Endothelial cell of umbilical vein (primary cell): ENCODE measurements around the gene GALNT12. TPM values are rescaled to one million over a fixed set of nuclear protein-coding genes. Genes with fewer than 3 reads are reported as not detected.

Experiments used
- BruUV-seq: library from RNA; stranded (reverse); fragments of 400-500 nt; replicated peaks from 2 replicates; lab custom pipeline; 2021; lab: Mats Ljungman, UMichigan
- CTCF ChIA-PET: fragments of 300-600, 350-600 bp; sonication (Branson Sonifier 250); formaldehyde crosslinking; loops from one replicate; lab custom pipeline; 2021; ENCODE audit warnings: antibody characterized with exemption, inconsistent platforms; lab: Charles Lee
- POLR2A ChIA-PET: fragments of 300-600, 350-600 bp; sonication (Branson Sonifier 250); formaldehyde crosslinking; loops from one replicate; lab custom pipeline; 2021; ENCODE audit warnings: antibody characterized with exemption, inconsistent platforms; lab: Charles Lee
- DNase-seq: peaks from one replicate; pipeline ENCODE4 v3.0.0-alpha.2; 2011; ENCODE audit warnings: low read depth, low spot score
- FAIRE-seq: peaks from 2 replicates; lab custom pipeline; 2011; peaks lifted over from hg19 to GRCh38; lab: Jason Lieb, UNC
- H2AFZ ChIP-seq: 2 replicates; pipeline ENCODE4 v1.6.0; 2012; ENCODE audit warnings: low read depth, low read length, control low read depth, inconsistent platforms
- H3K27ac ChIP-seq: 2 replicates; pipeline ENCODE4 v1.5.1; 2011; ENCODE audit warnings: low read depth, mild to moderate bottlenecking, control low read depth, low read length, moderate library complexity; ENCODE audit not compliant: insufficient read depth
- H3K27me3 ChIP-seq, 2 experiments: 2 replicates each; pipeline versions ENCODE4 v1.6.0 to v1.6.1; 2011; ENCODE audit warnings: low read length in 2 of 2, mixed read lengths in 1 of 2; ENCODE audit not compliant: control insufficient read depth in 2 of 2, insufficient read depth in 2 of 2
- H3K36me3 ChIP-seq, 2 experiments: 2 replicates in 1 of 2; 3 replicates in 1 of 2; pipeline ENCODE4 v1.5.1; 2011; ENCODE audit warnings: low read length in 2 of 2, mild to moderate bottlenecking in 1 of 2, moderate library complexity in 1 of 2; ENCODE audit not compliant: control insufficient read depth in 2 of 2, insufficient read depth in 2 of 2; ENCODE audit errors: extremely low read depth in 1 of 2
- H3K4me1 ChIP-seq: 3 replicates; pipeline ENCODE4 v1.5.1; 2011; ENCODE audit warnings: mild to moderate bottlenecking, low read length; ENCODE audit not compliant: control insufficient read depth, insufficient read depth; ENCODE audit errors: extremely low read depth
- H3K4me2 ChIP-seq: 2 replicates; pipeline ENCODE4 v1.6.1; 2011; ENCODE audit warnings: low read length, control low read depth, mixed read lengths; ENCODE audit not compliant: insufficient read depth
- H3K4me3 ChIP-seq, 3 experiments: fragments of 200-600 bp in 1 of 3; sonication (generic), shearing (Covaris generic) in 1 of 3; replicated peaks in 1 of 3; 2 replicates each; pipeline ENCODE4 v1.5.1; 2011 to 2016; ENCODE audit warnings: control low read depth in 3 of 3, low read length in 3 of 3, mild to moderate bottlenecking in 2 of 3, inconsistent platforms in 1 of 3, low read depth in 1 of 3, moderate library complexity in 1 of 3; ENCODE audit not compliant: insufficient read depth in 1 of 3
- H3K79me2 ChIP-seq: 2 replicates; pipeline ENCODE4 v1.6.0; 2012; ENCODE audit warnings: low read length, inconsistent platforms; ENCODE audit not compliant: control insufficient read depth, insufficient read depth
- H3K9ac ChIP-seq: replicated peaks from 2 replicates; pipeline ENCODE3; 2011; ENCODE audit warnings: low read length, control low read depth; ENCODE audit not compliant: insufficient read depth; ENCODE audit errors: extremely low read depth
- H3K9me1 ChIP-seq: replicated peaks from 3 replicates; pipeline ENCODE4 v1.6.0; 2011; ENCODE audit warnings: mild to moderate bottlenecking, low read length; ENCODE audit not compliant: control insufficient read depth, insufficient read depth; ENCODE audit errors: extremely low read depth
- H3K9me3 ChIP-seq: replicated peaks from 2 replicates; pipeline ENCODE4 v1.5.1; 2012; ENCODE audit warnings: low read length, inconsistent platforms; ENCODE audit not compliant: control insufficient read depth, insufficient read depth
- H4K20me1 ChIP-seq: replicated peaks from 2 replicates; pipeline ENCODE3; 2011; ENCODE audit warnings: mild to moderate bottlenecking, low read length; ENCODE audit not compliant: control insufficient read depth, insufficient read depth; ENCODE audit errors: extremely low read depth
- CTCF ChIP-seq, 2 donors: IDR thresholded peaks; 1 replicate in 1 of 2; 2 replicates in 1 of 2; pipeline ENCODE4 v1.5.1; 2011; ENCODE audit warnings: low read length in 2 of 2, mild to moderate bottlenecking in 2 of 2, moderate library complexity in 2 of 2, control low read depth in 1 of 2, inconsistent platforms in 1 of 2, low read depth in 1 of 2; ENCODE audit not compliant: insufficient read depth in 1 of 2; ENCODE audit errors: extremely low read depth in 1 of 2
- EZH2 ChIP-seq: IDR thresholded peaks from 2 replicates; pipeline ENCODE4 v1.6.1; 2012; ENCODE audit warnings: borderline replicate concordance, low read depth, mild to moderate bottlenecking, moderate library complexity, low read length, inconsistent platforms; ENCODE audit not compliant: severe bottlenecking
- FOS ChIP-seq: IDR thresholded peaks from 2 replicates; pipeline ENCODE4 v1.6.1; 2011; ENCODE audit warnings: mild to moderate bottlenecking, low read length, moderate library complexity, borderline replicate concordance; ENCODE audit not compliant: insufficient read depth
- GATA2 ChIP-seq: IDR thresholded peaks from 2 replicates; pipeline ENCODE4 v1.7.0; 2011; ENCODE audit warnings: low read depth, mild to moderate bottlenecking, moderate library complexity, mixed read lengths, low read length; ENCODE audit not compliant: insufficient read length, insufficient read depth
- JUN ChIP-seq: IDR thresholded peaks from 2 replicates; pipeline ENCODE4 v1.6.1; 2011; ENCODE audit warnings: borderline replicate concordance, low read depth; ENCODE audit not compliant: insufficient read length, insufficient read depth
- MYC ChIP-seq: IDR thresholded peaks from one replicate; pipeline ENCODE4 v1.6.1; 2011; ENCODE audit warnings: mild to moderate bottlenecking, low read depth, low read length
- POLR2A ChIP-seq: IDR thresholded peaks from 2 replicates; pipeline ENCODE4 v1.6.1; 2012; ENCODE audit warnings: low read depth, mild to moderate bottlenecking, control low read depth, low read length
- POLR2AphosphoS5 ChIP-seq: IDR thresholded peaks from 2 replicates; pipeline ENCODE4 v1.6.1; 2012; ENCODE audit warnings: low read depth, mild to moderate bottlenecking, control low read depth, low read length, moderate library complexity; ENCODE audit not compliant: insufficient read depth
- dilution Hi-C: fragments of 300-500 bp; cut with MboI; formaldehyde crosslinking; loops from one replicate; pipeline ENCODE4 v1.15.0; 2019; ENCODE audit warnings: low sequenced_read_pairs; ENCODE audit not compliant: extremely low pct_ligation_motif_present
- intact Hi-C: fragments of 100-400 bp; cut with micrococcal nuclease; formaldehyde crosslinking; loops from one replicate; pipeline ENCODE4 v1.10.0; 2022
- polyA plus RNA-seq, 4 experiments: library from polyadenylated mRNA; depleted of rRNA in 3 of 4; stranded (reverse) in 3 of 4; unstranded in 1 of 4; fragments of >200 nt; gene quantifications; 2 replicates each; pipeline versions ENCODE4 v1.2.1 to v1.2.3, GENCODE V29; 2011 to 2012; ENCODE audit warnings: missing spikeins in 1 of 4
- total RNA-seq: library from RNA; stranded (reverse); gene quantifications from 2 replicates; pipeline ENCODE4 v1.2.3, GENCODE V29; 2021
- TF ChIP-seq, protein P1 (sequence below): IDR thresholded peaks from 2 replicates; pipeline ENCODE4 v1.6.1; 2011; ENCODE audit not compliant: insufficient read depth, insufficient read length

GALNT12 gene
- total and polyA plus RNA-seq, 2 donors (not counting 3 experiments of a cell fraction or from before 2014, with no cell fraction given): 0.26 to 0.44 TPM

DNA sequence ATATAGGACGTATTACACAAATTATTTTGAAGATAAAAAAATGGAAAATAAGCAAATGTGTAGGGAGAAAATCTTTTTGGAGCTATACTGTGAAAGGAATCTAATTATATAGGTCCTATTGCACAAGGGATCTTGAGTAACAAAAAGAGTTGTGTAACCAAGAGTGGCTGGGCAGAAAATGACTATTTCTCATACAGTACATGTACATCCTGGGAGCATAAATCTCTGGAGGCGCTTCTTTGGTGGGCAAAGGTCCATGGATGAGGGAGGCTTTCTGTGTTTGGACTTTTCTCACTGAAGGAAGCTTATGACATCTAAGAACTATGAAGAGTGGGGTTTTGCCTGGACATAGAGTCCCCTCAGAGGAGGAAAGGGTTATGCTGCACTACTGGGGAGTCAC is 40.9 kb upstream of the GALNT12 start:
- CTCF ChIA-PET: interaction anchor here (0.9 to 2.2 kb wide), 5 partner anchors 8 to 59 kb away, joined by 3 to 10 read pairs (median 6); no protein-coding TSS in a partner anchor
- no peak overlapping the region for H3K4me2 ChIP-seq
- DNase-seq (no peak), FAIRE-seq (no peak)
- no peaks in the 10 kb centered on the region for H3K4me1 ChIP-seq
- POLR2A ChIA-PET: no interaction called here
- no TSS peak for BruUV-seq
- no peaks in the 10 kb centered on the region for H3K27me3 ChIP-seq
- no peaks in the 10 kb centered on the region for H4K20me1 ChIP-seq
- dilution Hi-C loops: loop anchor here (25.0 kb wide), 1 partner anchor 479 kb away; no protein-coding TSS in a partner anchor
- H3K79me2 ChIP-seq: no peaks in the 10 kb centered on the region
- H3K4me3 ChIP-seq: no peak overlapping the region
- no peak overlapping the region for H2AFZ ChIP-seq
- no peak overlapping the region for H3K27ac ChIP-seq
- no peak overlapping the region for H3K9ac ChIP-seq
- H3K9me3 ChIP-seq: no peaks in the 10 kb centered on the region
- H3K9me1 ChIP-seq: no peaks in the 10 kb centered on the region
- intact Hi-C loops: no loop called here
- TF ChIP-seq POLR2A: no peak
- TF ChIP-seq MYC: no peak
- no peak for TF ChIP-seq EZH2
- no peak for TF ChIP-seq FOS
- no peak for TF ChIP-seq CTCF (IDR thresholded peaks at IDR 0.05; ENCODE audit: extremely low read depth in 1 of 2, insufficient read depth in 1 of 2, low read depth in 1 of 2, low read length in 2 of 2)
- no peak for TF ChIP-seq GATA2
- TF ChIP-seq JUN: no peak
- TF ChIP-seq, protein P1, sequence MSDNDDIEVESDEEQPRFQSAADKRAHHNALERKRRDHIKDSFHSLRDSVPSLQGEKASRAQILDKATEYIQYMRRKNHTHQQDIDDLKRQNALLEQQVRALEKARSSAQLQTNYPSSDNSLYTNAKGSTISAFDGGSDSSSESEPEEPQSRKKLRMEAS: no peak
- no peak for TF ChIP-seq POLR2AphosphoS5
- H3K36me3 ChIP-seq: peaks cover 0 to 11% of the 10 kb centered on the region in 2 experiments
